GM23338 (cell line): ENCODE data around the gene CUX1. TPM values are rescaled to one million over a fixed set of nuclear protein-coding genes. Genes with fewer than 3 reads are reported as not detected.

Experiments
- ATAC-seq: fragments of 200-7000 bp; cut with Tn5 transposase; 3 replicates; pipeline ENCODE4 v1.9.1; 2020
- DNase-seq: peaks from one replicate; pipeline ENCODE4 v3.0.0-alpha.2; 2015; ENCODE audit warnings: low spot score
- H2AFZ ChIP-seq: fragments of 200-600 bp; sonication (generic); 2 replicates; pipeline ENCODE4 v1.8.0; 2016; ENCODE audit warnings: antibody characterized with exemption, mild to moderate bottlenecking, moderate library complexity
- H3F3A ChIP-seq: fragments of 200-600 bp; sonication (generic); replicated peaks from 2 replicates; pipeline ENCODE4 v1.8.0; 2017; ENCODE audit warnings: antibody characterized with exemption, mixed run types, low read depth
- H3K27ac ChIP-seq: fragments of 200-600 bp; sonication (generic); 2 replicates; pipeline ENCODE4 v1.6.1; 2016; ENCODE audit warnings: low read depth
- H3K27me3 ChIP-seq: fragments of 200-600 bp; sonication (generic); 2 replicates; pipeline ENCODE4 v1.8.0; 2016; ENCODE audit warnings: mild to moderate bottlenecking, mixed run types, moderate library complexity; ENCODE audit not compliant: insufficient read depth
- H3K36me3 ChIP-seq: fragments of 200-600 bp; sonication (generic); 2 replicates; pipeline ENCODE4 v1.8.0; 2016; ENCODE audit warnings: mild to moderate bottlenecking; ENCODE audit not compliant: insufficient read depth
- H3K4me1 ChIP-seq: fragments of 200-600 bp; sonication (generic); 2 replicates; pipeline ENCODE4 v1.8.0; 2016; ENCODE audit warnings: mild to moderate bottlenecking, moderate library complexity; ENCODE audit not compliant: insufficient read depth
- H3K4me2 ChIP-seq: fragments of 200-600 bp; sonication (generic); 2 replicates; pipeline ENCODE4 v1.7.1; 2017; ENCODE audit warnings: mixed run types
- H3K4me3 ChIP-seq: fragments of 200-600 bp; sonication (generic); 2 replicates; pipeline ENCODE4 v1.6.1; 2016; ENCODE audit warnings: mixed run types
- H3K79me2 ChIP-seq: fragments of 200-600 bp; sonication (generic); replicated peaks from 2 replicates; pipeline ENCODE4 v1.8.0; 2017; ENCODE audit warnings: mild to moderate bottlenecking; ENCODE audit not compliant: insufficient read depth
- H3K9me2 ChIP-seq: fragments of 200-600 bp; sonication (generic); 2 replicates; pipeline ENCODE4 v1.8.0; 2017; ENCODE audit not compliant: insufficient read depth
- H4K20me1 ChIP-seq: fragments of 200-600 bp; sonication (generic); replicated peaks from 2 replicates; pipeline ENCODE4 v1.8.0; 2017; ENCODE audit warnings: mild to moderate bottlenecking; ENCODE audit not compliant: insufficient read depth
- H3K27ac Mint-ChIP-seq: 2 replicates; pipeline ENCODE4 v1.8.0; 2020; ENCODE audit warnings: inconsistent platforms, mild to moderate bottlenecking, moderate library complexity, mixed read lengths
- H3K27me3 Mint-ChIP-seq: 3 replicates; pipeline ENCODE4 v1.8.0; 2022; ENCODE audit warnings: low read depth, mild to moderate bottlenecking, moderate library complexity, mixed read lengths, inconsistent platforms; ENCODE audit not compliant: insufficient read depth, poor library complexity
- H3K36me3 Mint-ChIP-seq: 3 replicates; pipeline ENCODE4 v1.8.0; 2021; ENCODE audit warnings: low read depth, mild to moderate bottlenecking, inconsistent platforms, moderate library complexity, mixed read lengths
- H3K4me1 Mint-ChIP-seq: 3 replicates; pipeline ENCODE4 v1.8.0; 2020; ENCODE audit warnings: mild to moderate bottlenecking, inconsistent platforms, mixed read lengths
- H3K4me3 Mint-ChIP-seq: 3 replicates; pipeline ENCODE4 v1.8.0; 2021; ENCODE audit warnings: moderate library complexity, mild to moderate bottlenecking, inconsistent platforms, mixed read lengths
- H3K9me3 Mint-ChIP-seq: 3 replicates; pipeline ENCODE4 v1.8.0; 2020; ENCODE audit warnings: moderate library complexity, mild to moderate bottlenecking, inconsistent platforms, mixed read lengths
- CREB1 ChIP-seq: fragments of 250-450 bp; sonication (Bioruptor Pico); IDR thresholded peaks from 2 replicates; pipeline ENCODE4 v1.5.0; 2020; ENCODE audit warnings: low read depth, mild to moderate bottlenecking, moderate library complexity
- EZH2phosphoT487 ChIP-seq: fragments of 200-600 bp; sonication (generic); IDR thresholded peaks from one replicate; pipeline ENCODE4 v1.8.1; 2018; ENCODE audit warnings: antibody characterized with exemption; ENCODE audit not compliant: unreplicated experiment
- JUNB ChIP-seq: IDR thresholded peaks from one replicate; pipeline ENCODE4 v1.6.1; 2016; ENCODE audit warnings: antibody characterized with exemption; ENCODE audit not compliant: unreplicated experiment
- NANOG ChIP-seq: IDR thresholded peaks from 2 replicates; pipeline ENCODE4 v1.6.1; 2016; ENCODE audit warnings: antibody characterized with exemption, borderline replicate concordance
- POLR2AphosphoS5 ChIP-seq: IDR thresholded peaks from 2 replicates; pipeline ENCODE4 v1.6.1; 2016; ENCODE audit warnings: antibody characterized with exemption, low read depth
- ZNF114 ChIP-seq: fragments of 250-450 bp; sonication (Bioruptor Pico); IDR thresholded peaks from 2 replicates; pipeline ENCODE4 v1.5.0; 2020; ENCODE audit warnings: mild to moderate bottlenecking, moderate library complexity
- ZNF331 ChIP-seq: fragments of 250-450 bp; sonication (Bioruptor Pico); IDR thresholded peaks from 2 replicates; pipeline ENCODE4 v1.5.0; 2020; ENCODE audit warnings: low read depth, mild to moderate bottlenecking, moderate library complexity
- polyA plus RNA-seq: library from polyadenylated mRNA; unstranded; fragments of >200 nt; fragmentation: Nextera tagmentation; extraction: Ambion mirVana; gene quantifications from 2 replicates; pipeline ENCODE4 v1.2.1, GENCODE V29; 2016
- total RNA-seq: library from RNA; depleted of rRNA; stranded (reverse); fragments of >200 nt; shearing (Covaris generic); gene quantifications from 2 replicates; pipeline ENCODE4 v1.2.3, GENCODE V29; 2014
- TF ChIP-seq, protein P1 (sequence below): fragments of 250-450 bp; sonication (Bioruptor Pico); IDR thresholded peaks from 2 replicates; pipeline ENCODE4 v1.5.0; 2020; ENCODE audit warnings: mild to moderate bottlenecking, moderate library complexity
- TF ChIP-seq, protein P2 (sequence below): IDR thresholded peaks from one replicate; pipeline ENCODE4 v1.6.1; 2018; ENCODE audit warnings: antibody characterized with exemption; ENCODE audit not compliant: unreplicated experiment
- TF ChIP-seq, protein P3 (sequence below), 2 experiments: fragments of 200-600 bp in 1 of 2; sonication (generic) in 1 of 2; conservative IDR thresholded peaks; 2 replicates each; pipeline versions ENCODE4 v1.5.1 to v1.6.1; 2016 to 2017; ENCODE audit warnings: antibody characterized with exemption in 2 of 2, low read depth in 2 of 2, mild to moderate bottlenecking in 2 of 2, moderate library complexity in 1 of 2
- TF ChIP-seq, protein P4 (sequence below): IDR thresholded peaks from 2 replicates; pipeline ENCODE4 v1.6.1; 2016; ENCODE audit warnings: antibody characterized with exemption

Gene CUX1
- total and polyA plus RNA-seq, 2 experiments from 2014 or later, result 49.9 to 64.0 TPM

DNA sequence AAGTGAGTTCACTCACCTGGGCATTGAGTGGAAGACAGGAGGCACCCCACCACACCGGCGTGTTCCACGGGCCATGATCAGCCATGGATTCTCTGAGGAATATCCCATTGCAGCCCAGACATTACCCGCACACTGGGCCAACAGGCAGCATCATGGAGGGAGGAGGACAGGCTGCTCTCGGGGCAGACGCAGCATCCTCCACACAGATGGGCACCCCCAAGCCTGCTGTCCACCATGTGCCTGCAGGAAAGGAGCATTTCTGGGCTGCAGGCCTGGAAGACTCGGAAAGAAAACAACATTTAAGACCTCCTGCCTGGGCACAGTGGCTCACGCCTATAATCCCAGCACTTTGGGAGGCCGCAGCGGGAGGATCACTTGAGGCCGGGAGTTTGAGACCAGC is 398.3 kb downstream of the CUX1 start (continued):
- TF ChIP-seq, protein P1, sequence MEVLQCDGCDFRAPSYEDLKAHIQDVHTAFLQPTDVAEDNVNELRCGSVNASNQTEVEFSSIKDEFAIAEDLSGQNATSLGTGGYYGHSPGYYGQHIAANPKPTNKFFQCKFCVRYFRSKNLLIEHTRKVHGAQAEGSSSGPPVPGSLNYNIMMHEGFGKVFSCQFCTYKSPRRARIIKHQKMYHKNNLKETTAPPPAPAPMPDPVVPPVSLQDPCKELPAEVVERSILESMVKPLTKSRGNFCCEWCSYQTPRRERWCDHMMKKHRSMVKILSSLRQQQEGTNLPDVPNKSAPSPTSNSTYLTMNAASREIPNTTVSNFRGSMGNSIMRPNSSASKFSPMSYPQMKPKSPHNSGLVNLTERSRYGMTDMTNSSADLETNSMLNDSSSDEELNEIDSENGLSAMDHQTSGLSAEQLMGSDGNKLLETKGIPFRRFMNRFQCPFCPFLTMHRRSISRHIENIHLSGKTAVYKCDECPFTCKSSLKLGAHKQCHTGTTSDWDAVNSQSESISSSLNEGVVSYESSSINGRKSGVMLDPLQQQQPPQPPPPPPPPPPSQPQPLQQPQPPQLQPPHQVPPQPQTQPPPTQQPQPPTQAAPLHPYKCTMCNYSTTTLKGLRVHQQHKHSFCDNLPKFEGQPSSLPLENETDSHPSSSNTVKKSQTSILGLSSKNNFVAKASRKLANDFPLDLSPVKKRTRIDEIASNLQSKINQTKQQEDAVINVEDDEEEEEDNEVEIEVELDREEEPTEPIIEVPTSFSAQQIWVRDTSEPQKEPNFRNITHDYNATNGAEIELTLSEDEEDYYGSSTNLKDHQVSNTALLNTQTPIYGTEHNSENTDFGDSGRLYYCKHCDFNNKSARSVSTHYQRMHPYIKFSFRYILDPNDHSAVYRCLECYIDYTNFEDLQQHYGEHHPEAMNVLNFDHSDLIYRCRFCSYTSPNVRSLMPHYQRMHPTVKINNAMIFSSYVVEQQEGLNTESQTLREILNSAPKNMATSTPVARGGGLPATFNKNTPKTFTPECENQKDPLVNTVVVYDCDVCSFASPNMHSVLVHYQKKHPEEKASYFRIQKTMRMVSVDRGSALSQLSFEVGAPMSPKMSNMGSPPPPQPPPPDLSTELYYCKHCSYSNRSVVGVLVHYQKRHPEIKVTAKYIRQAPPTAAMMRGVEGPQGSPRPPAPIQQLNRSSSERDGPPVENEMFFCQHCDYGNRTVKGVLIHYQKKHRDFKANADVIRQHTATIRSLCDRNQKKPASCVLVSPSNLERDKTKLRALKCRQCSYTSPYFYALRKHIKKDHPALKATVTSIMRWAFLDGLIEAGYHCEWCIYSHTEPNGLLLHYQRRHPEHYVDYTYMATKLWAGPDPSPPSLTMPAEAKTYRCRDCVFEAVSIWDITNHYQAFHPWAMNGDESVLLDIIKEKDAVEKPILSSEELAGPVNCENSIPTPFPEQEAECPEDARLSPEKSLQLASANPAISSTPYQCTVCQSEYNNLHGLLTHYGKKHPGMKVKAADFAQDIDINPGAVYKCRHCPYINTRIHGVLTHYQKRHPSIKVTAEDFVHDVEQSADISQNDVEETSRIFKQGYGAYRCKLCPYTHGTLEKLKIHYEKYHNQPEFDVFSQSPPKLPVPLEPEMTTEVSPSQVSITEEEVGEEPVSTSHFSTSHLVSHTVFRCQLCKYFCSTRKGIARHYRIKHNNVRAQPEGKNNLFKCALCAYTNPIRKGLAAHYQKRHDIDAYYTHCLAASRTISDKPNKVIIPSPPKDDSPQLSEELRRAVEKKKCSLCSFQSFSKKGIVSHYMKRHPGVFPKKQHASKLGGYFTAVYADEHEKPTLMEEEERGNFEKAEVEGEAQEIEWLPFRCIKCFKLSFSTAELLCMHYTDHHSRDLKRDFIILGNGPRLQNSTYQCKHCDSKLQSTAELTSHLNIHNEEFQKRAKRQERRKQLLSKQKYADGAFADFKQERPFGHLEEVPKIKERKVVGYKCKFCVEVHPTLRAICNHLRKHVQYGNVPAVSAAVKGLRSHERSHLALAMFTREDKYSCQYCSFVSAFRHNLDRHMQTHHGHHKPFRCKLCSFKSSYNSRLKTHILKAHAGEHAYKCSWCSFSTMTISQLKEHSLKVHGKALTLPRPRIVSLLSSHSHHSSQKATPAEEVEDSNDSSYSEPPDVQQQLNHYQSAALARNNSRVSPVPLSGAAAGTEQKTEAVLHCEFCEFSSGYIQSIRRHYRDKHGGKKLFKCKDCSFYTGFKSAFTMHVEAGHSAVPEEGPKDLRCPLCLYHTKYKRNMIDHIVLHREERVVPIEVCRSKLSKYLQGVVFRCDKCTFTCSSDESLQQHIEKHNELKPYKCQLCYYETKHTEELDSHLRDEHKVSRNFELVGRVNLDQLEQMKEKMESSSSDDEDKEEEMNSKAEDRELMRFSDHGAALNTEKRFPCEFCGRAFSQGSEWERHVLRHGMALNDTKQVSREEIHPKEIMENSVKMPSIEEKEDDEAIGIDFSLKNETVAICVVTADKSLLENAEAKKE, result no peak
- TF ChIP-seq EZH2phosphoT487 (no peak), ZNF331 (CRISPR knock-in tag) (no peak), CREB1 (CRISPR knock-in tag) (no peak)

DNA sequence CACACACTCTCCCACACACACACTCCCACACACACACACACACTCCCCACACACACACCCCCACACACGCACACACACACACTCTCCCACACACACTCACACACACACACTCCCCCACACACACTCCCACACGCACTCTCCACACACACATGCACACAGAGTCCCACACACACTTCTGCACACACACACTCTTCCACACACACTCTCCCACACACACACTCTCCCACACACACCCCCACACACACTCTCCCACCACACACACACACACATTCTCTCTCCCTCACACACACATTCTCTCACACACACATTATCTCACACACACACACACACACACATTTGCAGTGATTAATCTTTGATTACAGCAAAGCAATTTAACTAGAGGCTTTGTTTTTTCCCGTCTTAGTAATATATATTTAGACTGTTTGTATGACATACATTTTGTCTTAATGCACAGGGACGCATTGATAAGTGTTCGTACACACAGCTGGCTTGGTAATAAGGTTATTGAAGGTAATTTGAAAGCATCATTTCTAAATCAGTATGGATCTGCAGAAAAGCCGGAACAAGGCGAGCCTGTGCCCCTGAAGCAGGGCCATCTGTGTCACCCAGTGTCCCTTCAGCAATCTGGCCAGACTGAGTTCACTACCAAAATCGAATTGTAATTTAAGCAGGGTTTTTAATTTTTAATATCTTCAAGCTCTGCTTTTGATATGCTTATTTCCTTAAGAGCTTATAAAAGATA is 399.3 kb downstream of the CUX1 start:
- H3K36me3 Mint-ChIP-seq, result peaks cover 30% of the 10 kb centered on the region
- ATAC-seq (no peak), DNase-seq (no peak)
- Histone ChIP-seq H3K4me3 (no peak overlapping the region), H4K20me1 (no peaks in the 10 kb centered on the region; the same call in 1 of the 2 replicates), H3K36me3 (no peaks in the 10 kb centered on the region), H3K9me2 (no peaks in the 10 kb centered on the region), H3K27me3 (no peaks in the 10 kb centered on the region), H3K4me1 (no peaks in the 10 kb centered on the region), H3K4me2 (no peak overlapping the region), H3K27ac (no peak overlapping the region), H3F3A (no peaks in the 10 kb centered on the region), H2AFZ (no peak overlapping the region), H3K79me2 (no peaks in the 10 kb centered on the region)
- H3K9me3 Mint-ChIP-seq, result no peaks in the 10 kb centered on the region
- H3K27me3 Mint-ChIP-seq, result peaks cover 9% of the 10 kb centered on the region
- no peaks in the 10 kb centered on the region; the same call in 2 of the 3 replicates for H3K4me1 Mint-ChIP-seq
- no peak overlapping the region for H3K4me3 Mint-ChIP-seq
- no peak overlapping the region; the same call in 1 of the 2 replicates for H3K27ac Mint-ChIP-seq
- TF ChIP-seq, protein P2, sequence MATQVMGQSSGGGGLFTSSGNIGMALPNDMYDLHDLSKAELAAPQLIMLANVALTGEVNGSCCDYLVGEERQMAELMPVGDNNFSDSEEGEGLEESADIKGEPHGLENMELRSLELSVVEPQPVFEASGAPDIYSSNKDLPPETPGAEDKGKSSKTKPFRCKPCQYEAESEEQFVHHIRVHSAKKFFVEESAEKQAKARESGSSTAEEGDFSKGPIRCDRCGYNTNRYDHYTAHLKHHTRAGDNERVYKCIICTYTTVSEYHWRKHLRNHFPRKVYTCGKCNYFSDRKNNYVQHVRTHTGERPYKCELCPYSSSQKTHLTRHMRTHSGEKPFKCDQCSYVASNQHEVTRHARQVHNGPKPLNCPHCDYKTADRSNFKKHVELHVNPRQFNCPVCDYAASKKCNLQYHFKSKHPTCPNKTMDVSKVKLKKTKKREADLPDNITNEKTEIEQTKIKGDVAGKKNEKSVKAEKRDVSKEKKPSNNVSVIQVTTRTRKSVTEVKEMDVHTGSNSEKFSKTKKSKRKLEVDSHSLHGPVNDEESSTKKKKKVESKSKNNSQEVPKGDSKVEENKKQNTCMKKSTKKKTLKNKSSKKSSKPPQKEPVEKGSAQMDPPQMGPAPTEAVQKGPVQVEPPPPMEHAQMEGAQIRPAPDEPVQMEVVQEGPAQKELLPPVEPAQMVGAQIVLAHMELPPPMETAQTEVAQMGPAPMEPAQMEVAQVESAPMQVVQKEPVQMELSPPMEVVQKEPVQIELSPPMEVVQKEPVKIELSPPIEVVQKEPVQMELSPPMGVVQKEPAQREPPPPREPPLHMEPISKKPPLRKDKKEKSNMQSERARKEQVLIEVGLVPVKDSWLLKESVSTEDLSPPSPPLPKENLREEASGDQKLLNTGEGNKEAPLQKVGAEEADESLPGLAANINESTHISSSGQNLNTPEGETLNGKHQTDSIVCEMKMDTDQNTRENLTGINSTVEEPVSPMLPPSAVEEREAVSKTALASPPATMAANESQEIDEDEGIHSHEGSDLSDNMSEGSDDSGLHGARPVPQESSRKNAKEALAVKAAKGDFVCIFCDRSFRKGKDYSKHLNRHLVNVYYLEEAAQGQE, result no peak
- TF ChIP-seq JUNB (no peak), POLR2AphosphoS5 (no peak), ZNF114 (no peak), NANOG (no peak), EZH2phosphoT487 (no peak), ZNF331 (CRISPR knock-in tag) (no peak), CREB1 (CRISPR knock-in tag) (no peak)
- TF ChIP-seq, protein P3, sequence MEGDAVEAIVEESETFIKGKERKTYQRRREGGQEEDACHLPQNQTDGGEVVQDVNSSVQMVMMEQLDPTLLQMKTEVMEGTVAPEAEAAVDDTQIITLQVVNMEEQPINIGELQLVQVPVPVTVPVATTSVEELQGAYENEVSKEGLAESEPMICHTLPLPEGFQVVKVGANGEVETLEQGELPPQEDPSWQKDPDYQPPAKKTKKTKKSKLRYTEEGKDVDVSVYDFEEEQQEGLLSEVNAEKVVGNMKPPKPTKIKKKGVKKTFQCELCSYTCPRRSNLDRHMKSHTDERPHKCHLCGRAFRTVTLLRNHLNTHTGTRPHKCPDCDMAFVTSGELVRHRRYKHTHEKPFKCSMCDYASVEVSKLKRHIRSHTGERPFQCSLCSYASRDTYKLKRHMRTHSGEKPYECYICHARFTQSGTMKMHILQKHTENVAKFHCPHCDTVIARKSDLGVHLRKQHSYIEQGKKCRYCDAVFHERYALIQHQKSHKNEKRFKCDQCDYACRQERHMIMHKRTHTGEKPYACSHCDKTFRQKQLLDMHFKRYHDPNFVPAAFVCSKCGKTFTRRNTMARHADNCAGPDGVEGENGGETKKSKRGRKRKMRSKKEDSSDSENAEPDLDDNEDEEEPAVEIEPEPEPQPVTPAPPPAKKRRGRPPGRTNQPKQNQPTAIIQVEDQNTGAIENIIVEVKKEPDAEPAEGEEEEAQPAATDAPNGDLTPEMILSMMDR (conservative IDR thresholded peaks at IDR 0.05; ENCODE audit: low read depth in 2 of 2), result no peak
- TF ChIP-seq, protein P4, sequence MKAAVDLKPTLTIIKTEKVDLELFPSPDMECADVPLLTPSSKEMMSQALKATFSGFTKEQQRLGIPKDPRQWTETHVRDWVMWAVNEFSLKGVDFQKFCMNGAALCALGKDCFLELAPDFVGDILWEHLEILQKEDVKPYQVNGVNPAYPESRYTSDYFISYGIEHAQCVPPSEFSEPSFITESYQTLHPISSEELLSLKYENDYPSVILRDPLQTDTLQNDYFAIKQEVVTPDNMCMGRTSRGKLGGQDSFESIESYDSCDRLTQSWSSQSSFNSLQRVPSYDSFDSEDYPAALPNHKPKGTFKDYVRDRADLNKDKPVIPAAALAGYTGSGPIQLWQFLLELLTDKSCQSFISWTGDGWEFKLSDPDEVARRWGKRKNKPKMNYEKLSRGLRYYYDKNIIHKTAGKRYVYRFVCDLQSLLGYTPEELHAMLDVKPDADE, result no peak
